Stimulated activated CD4-positive, alpha-beta T cell treated with anti-CD3 and anti-CD28 coated beads, Interleukin-2, amount 100 ng/mL, for 4 hours (primary cell): Measurements from ENCODE around the gene PAPSS2.
"Not testable (repeated sequence)": the region's sequence is repeated elsewhere in the genome, so short reads cannot be mapped to it uniquely, and the experiment has no call there.

Experiments
- DNase-seq: peaks from one replicate; pipeline ENCODE4 v3.0.0-alpha.2; 2020; ENCODE audit warnings: low read depth

PAPSS2 gene

DNA sequence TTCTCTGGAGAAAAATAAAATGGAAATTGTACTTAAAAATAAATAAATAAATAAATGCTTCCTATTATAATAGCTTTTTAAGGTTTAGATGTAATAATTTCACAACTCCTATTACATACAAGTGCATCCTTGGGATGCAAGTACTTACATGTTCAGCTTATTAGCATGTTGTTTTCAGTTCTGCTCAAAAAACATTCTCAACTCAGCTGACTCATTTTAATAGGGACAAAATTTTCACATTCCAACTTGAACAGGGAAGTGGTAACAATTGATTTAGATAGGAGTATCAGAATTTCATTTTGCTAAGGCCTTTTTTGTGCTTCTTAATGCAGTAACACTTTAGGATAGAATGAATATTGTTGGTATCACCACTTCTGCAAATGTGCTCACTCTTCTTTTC lies 16.7 kb upstream of the PAPSS2 start:
- no peak for DNase-seq

DNA sequence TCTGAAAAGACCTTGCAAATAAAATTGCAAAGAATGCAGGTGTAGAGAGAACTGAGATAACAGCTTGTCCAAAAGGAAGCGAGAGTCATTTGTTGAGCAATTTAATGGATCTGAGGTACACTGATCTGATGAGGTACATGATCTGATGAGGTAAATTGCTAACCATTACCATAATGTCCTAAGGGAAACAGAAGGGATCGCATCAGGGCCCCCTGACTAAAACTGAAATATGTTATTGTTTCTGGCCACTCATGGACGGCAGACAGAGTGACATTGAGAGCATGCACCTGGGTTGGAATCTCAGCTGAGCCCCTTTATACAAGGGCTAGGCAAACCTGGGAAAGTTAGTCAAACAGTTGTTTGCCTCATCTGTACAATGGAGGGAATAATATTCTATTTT lies 15.8 kb upstream of the PAPSS2 start:
- DNase-seq, result no peak

DNA sequence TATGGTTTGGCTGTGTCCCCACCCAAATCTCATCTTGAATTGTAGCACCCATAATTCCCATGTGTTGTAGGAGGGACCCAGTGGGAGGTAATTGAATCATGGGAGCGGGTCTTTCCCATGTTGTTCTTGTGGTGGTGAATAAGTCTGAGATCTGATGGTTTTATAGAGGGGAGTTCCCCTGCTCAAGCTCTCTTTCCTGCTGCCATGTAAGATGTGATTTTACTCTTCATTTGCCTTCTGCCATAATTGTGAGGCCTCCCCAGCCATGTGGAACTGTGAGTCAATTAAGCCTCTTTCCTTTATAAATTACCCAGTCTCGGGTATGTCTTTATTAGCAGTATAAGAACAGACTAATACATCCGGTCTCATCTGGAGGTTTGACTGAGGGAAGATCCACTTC lies 15.2 kb upstream of the PAPSS2 start:
- not testable (repeated sequence) for DNase-seq

DNA sequence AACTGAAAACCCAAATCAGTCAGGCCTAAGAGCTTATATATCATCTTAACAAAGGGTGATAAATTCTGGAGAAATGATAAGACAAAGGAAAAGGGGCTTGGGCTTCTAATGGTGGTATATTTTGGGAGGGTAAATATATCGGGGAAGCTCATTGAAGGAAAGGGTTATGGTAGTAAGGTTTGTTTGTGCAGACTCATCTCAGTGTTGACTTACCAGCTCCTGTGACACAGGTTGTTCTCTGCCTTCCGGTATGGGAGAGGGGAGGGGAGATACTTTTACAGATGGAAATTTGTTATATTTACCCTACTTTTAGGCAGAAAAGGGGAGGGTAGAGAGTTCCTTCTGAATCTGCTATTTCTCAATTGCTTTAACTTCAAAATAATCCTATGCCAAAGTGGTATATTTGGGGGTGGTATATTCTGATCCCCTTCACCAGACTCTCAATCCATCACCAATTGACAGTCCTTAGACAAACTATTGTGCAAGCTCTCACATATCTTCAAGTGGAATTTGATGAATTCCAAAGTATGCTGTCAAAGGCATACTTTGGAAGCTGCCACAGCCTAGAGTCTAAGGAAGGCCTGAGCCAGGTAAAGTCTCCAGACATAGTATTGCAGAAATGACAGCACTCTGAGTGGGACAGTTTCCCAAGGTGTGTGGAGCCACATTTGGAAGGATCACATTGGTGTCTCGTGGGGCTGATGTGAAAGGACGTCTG lies 13.3 kb upstream of the PAPSS2 start:
- no peak for DNase-seq

DNA sequence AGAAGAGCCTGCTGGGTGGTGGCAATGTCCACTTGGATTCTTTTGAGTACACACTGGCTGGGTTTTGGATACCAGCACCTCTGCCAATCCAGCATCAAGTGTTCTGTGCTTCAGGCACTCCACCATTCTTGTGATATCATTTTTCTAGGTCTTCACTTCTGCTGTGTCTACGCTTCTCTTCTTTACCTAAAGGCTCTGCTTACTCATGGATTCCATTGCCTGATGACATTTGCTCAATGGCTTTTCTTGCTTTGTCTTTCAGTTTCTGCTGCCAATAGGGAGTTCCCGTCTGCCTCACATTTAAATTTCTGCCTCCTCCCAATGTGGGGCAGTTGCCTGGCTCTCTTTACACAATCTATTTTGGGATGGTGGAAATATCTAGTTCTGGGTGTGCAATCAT lies 12.7 kb upstream of the PAPSS2 start:
- DNase-seq, result no peak

DNA sequence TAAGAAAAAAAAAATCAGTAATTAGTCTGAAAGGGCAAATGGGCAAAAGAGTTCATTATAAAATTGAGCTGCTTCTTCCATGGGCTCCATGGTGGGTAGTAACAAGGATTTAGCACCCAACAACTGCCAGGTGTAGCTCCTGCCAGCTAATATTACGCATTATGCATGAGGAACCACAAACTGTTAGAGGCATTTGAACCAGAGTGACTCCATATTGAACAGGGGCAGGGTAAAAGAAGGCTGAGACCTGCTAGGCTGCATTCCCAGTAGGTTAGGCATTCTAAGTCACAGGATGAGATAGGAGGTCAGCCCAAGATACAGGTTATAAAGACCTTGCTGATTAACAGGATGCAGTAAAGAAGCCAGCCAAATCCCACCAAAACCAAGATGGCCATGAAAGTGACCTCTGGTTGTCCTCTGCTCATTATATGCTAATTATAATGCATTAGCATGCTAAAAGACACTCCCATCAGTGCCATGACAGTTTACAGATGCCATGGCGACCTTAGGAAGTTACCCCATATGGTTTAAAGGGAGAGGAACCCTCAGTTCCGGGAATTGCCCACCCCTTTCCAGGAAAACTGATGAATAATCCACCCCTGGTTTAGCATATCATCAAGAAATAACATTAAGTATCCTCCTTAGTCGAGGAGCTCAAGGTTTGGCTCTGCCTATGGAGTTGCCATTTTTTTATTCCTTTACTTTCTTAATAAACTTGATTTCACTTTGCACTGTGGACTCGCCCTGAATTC lies 8.7 kb upstream of the PAPSS2 start:
- no peak for DNase-seq

DNA sequence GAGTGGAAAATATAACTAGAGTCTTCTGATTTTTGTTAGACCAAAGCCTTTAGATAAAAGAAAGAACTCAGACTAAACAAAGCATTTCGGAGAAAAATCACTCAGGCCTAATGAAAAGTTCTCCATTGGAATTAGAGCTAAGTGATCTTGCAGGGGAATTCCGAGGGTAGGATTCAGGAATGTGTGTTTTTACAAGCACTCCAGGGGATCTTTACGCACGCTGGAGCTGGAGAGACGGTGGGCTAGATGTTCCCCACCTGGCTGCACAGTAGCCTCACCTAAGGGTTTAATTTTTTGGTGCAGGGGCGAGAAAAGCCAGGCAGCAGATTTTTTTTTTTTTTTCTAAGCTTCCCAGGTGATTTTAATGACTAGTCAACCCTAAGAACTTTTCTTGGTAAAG lies 7.9 kb upstream of the PAPSS2 start:
- DNase-seq, result no peak

DNA sequence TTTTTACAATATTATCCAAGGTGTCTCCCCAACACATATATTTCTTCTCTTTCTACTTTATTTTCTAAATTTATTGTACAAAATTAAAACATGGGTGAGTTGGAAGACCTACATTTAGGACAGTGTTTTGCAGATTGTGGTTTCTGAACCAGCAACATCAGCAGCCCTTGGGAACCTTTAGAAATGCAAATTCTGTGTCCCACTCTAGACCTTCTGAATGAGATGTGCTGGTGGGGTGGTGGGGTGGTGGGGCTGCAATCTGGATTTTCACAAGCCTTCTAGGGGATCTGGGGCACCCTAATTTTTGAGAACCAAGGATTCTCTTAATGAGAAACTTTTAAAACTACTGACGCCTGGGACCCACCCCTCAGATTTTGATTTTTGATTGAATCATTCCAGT lies 7.4 kb upstream of the PAPSS2 start:
- DNase-seq, result no peak

DNA sequence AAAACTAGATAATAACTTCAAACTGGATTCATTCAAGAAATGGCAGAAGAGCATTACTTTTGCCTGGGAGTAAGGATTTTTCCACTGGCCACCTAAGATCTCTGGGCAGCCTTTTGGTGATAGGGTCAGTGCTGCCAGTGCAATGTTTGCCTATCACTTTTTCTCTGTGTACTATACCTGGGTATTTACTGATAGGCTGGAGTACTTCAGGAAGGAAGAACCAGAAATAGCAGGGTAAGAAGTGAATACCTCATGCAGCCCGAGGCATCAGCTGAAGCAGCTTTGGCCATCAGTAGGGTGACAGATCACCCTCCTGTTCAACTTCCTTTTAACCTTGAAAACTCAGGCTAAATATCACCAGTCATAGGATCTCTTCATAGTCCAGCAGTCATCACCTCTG lies 5.5 kb upstream of the PAPSS2 start:
- no peak for DNase-seq

DNA sequence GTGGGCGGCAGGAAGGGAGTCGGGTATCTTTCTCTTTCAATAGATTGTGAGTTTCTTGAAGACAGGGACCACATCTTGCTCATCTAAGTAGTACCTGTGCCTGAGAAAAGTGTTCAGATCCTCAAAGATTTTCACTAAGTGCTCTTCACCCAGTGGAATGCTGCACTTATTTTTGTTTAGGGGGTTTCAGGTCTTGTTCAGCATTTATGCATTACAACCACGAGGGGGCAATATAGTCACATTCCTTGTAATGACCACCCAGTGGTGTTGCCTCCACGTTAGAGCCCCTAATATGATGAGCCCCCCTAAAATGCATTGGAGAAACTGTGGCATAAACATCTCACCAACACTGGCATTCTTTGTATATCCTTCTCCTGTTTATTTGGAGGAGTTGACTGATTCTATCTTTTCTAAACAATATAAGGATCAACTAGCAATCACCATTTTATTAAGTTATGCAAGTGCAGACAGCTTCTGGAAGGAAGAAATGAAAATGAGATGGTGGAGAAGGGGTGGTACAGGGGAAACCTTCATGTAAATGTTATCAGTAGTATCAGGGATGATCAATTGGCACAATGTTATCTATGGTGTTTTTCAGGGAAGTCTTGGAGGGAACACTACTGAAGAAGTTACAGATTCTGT lies 3.1 kb upstream of the PAPSS2 start:
- no peak for DNase-seq

DNA sequence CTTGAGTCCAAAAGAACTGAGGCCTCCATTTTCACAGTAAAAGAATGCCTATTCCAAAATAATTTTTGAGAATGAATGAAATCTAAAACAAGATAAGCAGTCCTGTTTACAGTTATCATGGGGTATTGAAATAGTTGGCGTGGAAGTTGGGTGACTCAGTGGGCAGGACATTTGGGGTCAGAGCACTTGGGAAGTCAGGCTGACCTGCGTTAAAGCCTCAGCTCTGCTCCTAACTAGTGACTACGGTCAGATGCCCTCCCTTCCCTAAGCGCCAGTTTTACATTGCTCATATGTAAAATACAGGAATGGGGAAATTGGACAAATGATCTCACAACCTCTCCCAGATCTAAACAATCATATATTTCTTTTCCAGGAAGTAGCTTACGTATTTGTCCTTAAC lies 2.3 kb upstream of the PAPSS2 start:
- no peak for DNase-seq

DNA sequence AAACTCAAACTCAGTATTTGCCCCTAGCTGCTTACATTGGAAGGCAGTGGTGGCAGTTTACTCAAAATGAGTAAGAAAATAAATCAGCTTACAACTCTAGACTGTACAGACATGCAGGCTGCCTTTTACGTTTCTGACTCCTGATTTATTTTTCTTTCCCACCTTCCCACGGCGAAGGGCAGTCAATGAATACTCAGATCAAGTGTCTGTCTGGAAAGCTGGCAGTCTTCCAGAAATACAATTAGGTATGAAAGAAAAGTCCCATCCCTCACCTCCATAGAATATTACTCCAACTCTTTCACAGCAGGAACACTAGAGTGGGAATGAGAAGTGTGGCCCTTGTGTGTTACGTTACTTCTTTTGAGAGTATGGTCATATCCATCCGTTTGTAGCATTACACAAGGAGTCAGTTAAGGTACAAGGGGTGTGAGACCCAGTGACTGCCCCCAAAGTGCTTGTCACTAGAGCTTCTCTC lies 1.3 kb upstream of the PAPSS2 start:
- DNase-seq, result no peak

DNA sequence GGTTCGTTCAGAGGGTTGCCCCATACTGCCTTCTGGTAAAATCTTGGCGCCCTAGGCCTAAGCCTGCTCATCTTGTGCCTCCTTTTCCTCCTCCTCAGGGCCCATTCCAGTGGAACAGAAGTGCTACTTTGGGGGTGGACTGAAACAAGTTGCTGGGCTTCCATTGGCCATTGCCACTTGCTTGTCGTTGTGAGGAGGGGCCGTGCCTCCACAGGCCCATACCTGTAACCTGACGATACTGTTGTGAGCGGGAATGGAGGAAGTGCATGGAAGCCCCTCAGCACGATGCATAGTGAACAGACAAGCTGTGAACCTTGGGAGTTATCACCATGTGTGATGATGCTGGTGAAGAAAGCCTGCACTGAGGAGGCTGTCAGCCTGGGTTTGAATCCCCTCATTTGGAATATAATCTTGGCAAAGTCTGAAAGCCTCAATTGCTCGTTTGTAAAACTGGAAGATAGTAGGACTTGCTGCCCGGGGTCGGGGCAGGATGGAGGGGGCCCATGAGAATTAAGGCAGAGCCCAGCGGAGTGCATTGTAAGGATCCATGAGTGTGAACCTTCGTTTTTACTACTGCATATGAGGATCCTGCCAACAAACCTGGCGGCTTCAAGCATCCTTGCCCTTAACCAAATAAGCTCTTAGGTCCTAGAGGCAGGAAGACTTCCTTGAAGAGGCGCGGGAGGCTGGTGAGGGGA lies 671 bp upstream of the PAPSS2 start:
- no peak for DNase-seq

DNA sequence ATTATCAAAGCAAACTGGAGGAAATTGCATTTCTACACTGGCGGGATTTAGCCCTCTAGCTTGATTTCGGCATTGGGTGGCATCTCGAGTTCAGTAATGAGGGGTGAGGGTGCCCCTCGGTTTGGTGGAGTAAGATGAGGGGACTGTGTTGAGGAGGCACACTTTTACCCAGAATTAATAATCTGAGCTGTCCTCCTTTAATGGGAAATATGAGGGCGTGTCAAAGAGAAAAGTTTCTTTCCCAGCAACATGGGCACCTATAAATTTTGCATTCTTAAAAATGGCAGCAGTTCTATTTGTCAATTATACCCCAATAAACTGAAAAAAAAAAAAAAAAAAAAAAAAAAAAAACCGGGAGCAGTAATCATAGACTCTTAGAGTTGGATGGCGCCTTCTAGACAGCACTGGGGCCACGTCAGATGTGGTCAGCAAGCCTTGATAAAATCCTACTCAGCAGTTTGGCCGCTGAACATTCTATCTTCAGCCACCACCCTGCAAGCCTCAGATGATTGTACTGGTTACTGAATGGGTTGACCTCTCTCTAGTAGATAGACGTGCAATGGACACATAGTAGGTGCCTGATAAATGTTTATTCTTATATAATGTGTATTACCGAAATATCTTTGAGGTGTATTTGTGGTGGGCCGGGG lies 931 bp downstream of the PAPSS2 start:
- DNase-seq, result no peak

DNA sequence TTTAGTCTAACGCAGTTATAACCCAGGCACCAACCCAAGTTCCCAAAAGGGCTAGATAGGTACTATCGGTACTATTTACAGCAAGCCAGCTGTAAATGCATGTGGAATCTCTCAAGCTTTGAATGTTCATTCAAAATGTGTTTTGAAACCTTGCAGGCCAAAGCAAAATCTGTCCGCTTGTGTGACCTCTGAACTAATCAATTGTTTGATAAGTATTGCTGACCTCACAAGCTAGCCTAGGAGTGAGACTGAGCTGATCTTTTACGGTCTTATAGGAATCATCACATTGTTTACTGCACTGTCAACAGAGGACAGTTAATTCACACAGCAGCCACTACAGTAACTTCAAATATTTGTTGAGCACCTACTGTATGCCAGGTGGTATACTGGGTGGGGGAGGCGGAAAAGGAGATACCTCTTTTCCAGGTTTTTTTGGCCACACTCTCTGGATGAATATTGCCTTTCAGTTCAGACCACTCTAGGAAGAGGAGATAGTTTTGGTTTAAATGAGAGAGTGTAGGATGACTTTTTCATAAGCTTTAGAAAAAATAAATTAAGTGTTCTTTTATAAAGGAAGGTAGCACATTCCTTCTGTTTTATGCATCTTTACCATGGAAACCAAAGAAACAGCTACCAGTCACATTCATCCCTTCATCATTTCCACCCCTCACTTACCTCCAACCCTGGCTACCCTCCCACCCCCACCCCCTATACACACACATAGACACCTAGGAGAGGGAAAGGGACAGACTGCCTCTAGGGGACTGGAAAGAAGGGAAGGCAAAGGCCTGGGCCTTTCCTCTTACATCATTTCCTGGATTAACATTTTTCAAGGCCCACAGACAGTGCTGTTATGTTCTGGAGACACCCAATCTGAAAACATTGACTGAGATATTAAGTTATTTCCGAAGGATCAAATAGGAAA lies 2.4 kb downstream of the PAPSS2 start:
- no peak for DNase-seq

DNA sequence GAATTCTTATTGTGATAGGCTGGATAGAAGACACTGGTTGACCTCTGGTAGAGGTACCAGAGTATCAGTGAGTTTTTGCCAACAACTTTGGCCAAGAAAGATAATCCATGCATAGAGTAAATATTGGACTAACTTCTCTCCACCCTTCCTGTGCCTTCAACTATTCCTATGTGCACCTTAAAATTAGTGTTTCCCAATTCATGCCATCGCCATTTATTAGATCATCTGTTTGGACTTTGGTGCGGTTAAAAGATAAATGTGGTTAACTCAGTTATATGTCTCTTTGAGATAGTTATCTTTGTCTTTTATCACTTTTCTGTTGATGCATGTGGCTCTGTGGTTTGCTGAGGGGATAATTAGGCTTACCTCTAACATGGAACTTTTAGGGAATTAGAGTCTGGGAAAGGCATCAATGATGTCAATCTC lies 4.6 kb downstream of the PAPSS2 start:
- DNase-seq, result no peak

DNA sequence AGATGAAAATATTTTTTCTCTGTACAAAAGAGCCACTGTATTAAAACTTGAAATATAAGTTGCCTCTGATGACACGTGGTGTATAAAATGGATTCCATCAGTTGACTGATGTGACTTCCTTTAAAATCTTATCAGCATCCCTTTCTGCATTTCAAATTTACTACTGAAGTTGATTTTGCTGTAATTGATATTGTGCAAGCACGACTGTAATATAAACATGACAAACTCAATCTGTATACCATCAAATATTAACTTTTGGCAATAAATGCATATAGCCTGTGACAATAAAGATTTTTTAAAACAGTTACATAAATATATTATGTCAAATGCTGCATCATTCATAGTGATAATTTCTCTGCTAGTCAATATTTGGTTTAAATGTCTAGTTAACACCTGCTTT lies 7.8 kb downstream of the PAPSS2 start:
- DNase-seq, result no peak

DNA sequence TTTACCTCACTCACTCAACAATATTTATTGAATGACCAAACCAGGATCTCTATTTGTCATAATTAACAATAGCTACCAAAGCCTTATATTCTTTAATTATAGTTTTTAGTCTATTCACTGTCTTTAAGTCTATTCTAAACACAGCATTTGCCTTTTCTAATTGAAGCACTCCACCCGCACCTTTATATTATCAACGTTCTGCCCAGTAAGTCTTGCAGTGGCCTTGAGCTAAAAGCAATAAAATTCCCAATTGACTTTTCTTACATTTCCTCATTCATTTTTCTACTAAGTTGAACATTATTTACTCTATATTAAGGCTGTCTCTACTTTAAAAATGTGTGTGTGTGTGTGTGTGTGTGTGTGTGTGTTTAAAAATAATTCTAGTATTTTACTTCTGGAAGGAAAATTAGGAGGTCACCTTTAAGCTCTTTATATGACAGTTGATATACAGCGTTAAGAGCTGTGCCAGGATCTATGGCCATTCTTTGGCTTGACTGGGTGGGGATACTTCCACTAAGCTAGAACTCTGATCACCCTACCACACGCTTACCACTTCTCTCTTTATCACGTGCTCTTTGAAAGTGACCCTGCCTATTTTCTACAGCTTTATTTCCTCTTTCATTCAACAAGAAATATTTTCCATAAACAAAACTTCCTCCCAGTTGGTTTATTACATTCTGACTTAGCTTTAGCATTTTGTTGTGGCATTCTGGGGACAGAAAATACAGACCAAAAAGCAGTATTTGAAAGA lies 8.8 kb downstream of the PAPSS2 start:
- no peak for DNase-seq

DNA sequence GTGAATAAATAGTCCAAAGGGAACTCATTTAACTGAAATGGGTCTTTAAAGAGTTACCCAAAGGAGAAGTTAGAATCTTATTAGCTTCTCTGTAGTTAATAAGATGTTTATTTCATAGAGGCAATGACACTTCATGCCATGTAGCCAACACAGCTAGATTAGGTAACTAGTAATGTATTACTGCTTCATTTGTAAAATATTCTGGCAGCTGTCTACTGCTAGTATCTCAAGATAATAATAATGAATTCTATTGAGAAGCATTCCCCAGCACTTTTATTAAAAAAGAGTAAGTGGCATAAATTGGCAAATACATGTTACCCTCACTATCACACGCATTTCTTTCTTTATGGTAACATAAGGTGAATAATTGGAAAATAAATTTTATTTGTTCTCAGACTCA lies 10.1 kb downstream of the PAPSS2 start:
- no peak for DNase-seq

DNA sequence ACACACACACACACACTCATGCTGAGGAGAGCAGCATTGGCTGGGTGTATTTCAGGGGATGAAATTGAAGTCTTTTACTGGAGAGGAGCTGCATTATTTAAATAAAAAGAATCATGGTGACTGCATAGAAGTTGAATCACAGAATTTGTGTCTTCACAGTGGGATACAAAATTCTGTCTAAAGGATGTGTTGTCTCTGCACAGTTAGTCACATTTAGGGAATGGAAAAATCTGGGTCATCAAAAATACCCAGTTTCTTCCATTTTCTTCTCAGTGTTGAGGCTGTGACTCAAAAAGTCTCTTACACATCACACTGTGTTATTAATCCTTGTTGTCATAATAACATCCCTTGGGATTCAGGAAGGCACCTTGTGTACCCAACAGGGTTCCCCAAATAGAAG lies 10.9 kb downstream of the PAPSS2 start:
- no peak for DNase-seq
